ENCODE measurements around the gene CNTNAP1. TPM values are rescaled to one million over a fixed set of nuclear protein-coding genes. Genes with fewer than 3 reads are reported as not detected.

The CNTNAP1 gene
- total and polyA plus RNA-seq, 9 of the 15 experiments (the other 6 are each of a cell fraction or from before 2014, with no cell fraction given), result 0.10 to 1.8 (median 0.62) TPM

- no TSS peak for BruUV-seq (replicated peaks)
- no peak for TF ChIP-seq PML (IDR thresholded peaks at IDR 0.05; ENCODE audit: low read length)
- TF ChIP-seq PCBP1 (IDR thresholded peaks at IDR 0.05; ENCODE audit: low read depth, low read length, poor library complexity, severe bottlenecking), result no peak
- CTCF ChIA-PET (ENCODE audit: low intra/inter-chr PET ratio), result no interaction called here
Observed at GRCh38 chr17:42700586-42701289, 18.4 kb downstream of the CNTNAP1 start.

DNA sequence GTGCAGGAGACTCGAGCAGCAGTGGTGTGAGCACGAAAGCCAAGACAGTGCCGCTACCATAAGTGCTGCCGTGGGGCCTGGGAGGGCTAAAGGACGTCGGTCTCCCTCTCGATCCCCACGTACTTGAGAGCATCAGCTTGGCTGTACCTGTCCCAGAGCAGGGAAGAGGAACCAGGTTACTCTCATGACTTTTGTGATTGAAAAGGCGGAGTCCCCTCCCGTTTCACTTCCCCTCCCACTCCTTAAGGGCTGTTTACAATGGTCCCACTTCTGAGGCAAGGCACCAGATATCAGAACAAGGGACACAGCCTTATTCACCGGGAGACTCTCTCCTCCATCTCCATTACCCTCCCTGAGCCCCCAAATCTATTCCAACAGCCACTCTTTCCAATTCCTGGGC lies 20.1 kb downstream of the CNTNAP1 start:
- Histone ChIP-seq H3K36me3 (ENCODE audit: control insufficient read depth, insufficient read depth, low read length) (peaks cover 58% of the 10 kb centered on the region), H3K9me1 (ENCODE audit: control insufficient read depth, insufficient read depth, low read length) (no peaks in the 10 kb centered on the region), H3K9ac (ENCODE audit: insufficient read depth in 1 of 2, low read depth in 2 of 2, low read length in 2 of 2) (peak overlapping the region in 1 of 2 experiments; percentile 32; a peak in 1 of 4 replicates), H3K27ac (ENCODE audit: extremely low read depth, low read depth, low read length) (no peak overlapping the region), H3K4me1 (replicated peaks in 1 of 2; ENCODE audit: control insufficient read depth in 2 of 2, insufficient read depth in 2 of 2, low read length in 2 of 2) (peaks cover 28% of the 10 kb centered on the region in 2 experiments), H3K27me3 (ENCODE audit: control insufficient read depth in 2 of 2, insufficient read depth in 2 of 2, low read length in 2 of 2) (no peaks in the 10 kb centered on the region), H3K4me3 (no peak overlapping the region), H2AFZ (ENCODE audit: low read depth, low read length) (no peak overlapping the region), H3K4me2 (ENCODE audit: insufficient read depth, low read length) (no peak overlapping the region), H3K79me2 (ENCODE audit: control insufficient read depth, insufficient read depth, low read length) (no peaks in the 10 kb centered on the region), H4K20me1 (replicated peaks; ENCODE audit: control insufficient read depth, insufficient read depth, low read length) (no peaks in the 10 kb centered on the region), H3K9me3 (replicated peaks; ENCODE audit: control insufficient read depth, insufficient read depth, low read depth, low read length) (no peaks in the 10 kb centered on the region)
- ChIA-PET POLR2A (no interaction called here), CTCF (ENCODE audit: low intra/inter-chr PET ratio) (no interaction called here)
- 86% methylated on average over 6 of the region's 11 CpGs for WGBS (ENCODE audit: insufficient coverage, low coverage, missing lambda C conversion rate)
- in situ Hi-C loops (cut with MboI) (no loop called here), intact Hi-C loops (cut with micrococcal nuclease) (no loop called here)
- FAIRE-seq (no peak), DNase-seq (ENCODE audit: extremely low read depth in 1 of 4, low spot score in 3 of 4) (no peak), ATAC-seq (no peak)
- BruUV-seq (replicated peaks), result no TSS peak
- no peak for TF ChIP-seq MGA (IDR thresholded peaks at IDR 0.05)

More at GRCh38 chr17:42700586-42701289, 18.4 kb downstream of the CNTNAP1 start:
- intact Hi-C loops (cut with micrococcal nuclease) (no loop called here), in situ Hi-C loops (cut with MboI) (no loop called here)
- Histone ChIP-seq H3K4me2 (ENCODE audit: insufficient read depth, low read length) (no peak overlapping the region), H3K4me3 (no peak overlapping the region), H3K79me2 (ENCODE audit: control insufficient read depth, insufficient read depth, low read length) (no peaks in the 10 kb centered on the region), H3K27ac (ENCODE audit: extremely low read depth, low read depth, low read length) (no peak overlapping the region), H3K36me3 (ENCODE audit: control insufficient read depth, insufficient read depth, low read length) (peaks cover 43% of the 10 kb centered on the region), H3K9me3 (replicated peaks; ENCODE audit: control insufficient read depth, insufficient read depth, low read depth, low read length) (no peaks in the 10 kb centered on the region), H3K27me3 (ENCODE audit: control insufficient read depth in 2 of 2, insufficient read depth in 2 of 2, low read length in 2 of 2) (no peaks in the 10 kb centered on the region), H4K20me1 (replicated peaks; ENCODE audit: control insufficient read depth, insufficient read depth, low read length) (no peaks in the 10 kb centered on the region), H3K9ac (ENCODE audit: insufficient read depth in 1 of 2, low read depth in 2 of 2, low read length in 2 of 2) (peak overlapping the region in 1 of 2 experiments; percentile 14; a peak in 1 of 4 replicates), H3K4me1 (replicated peaks in 1 of 2; ENCODE audit: control insufficient read depth in 2 of 2, insufficient read depth in 2 of 2, low read length in 2 of 2) (peaks cover 28 to 30% of the 10 kb centered on the region in 2 experiments), H3K9me1 (ENCODE audit: control insufficient read depth, insufficient read depth, low read length) (no peaks in the 10 kb centered on the region), H2AFZ (ENCODE audit: low read depth, low read length) (no peak overlapping the region)
- FAIRE-seq (no peak), ATAC-seq (no peak), DNase-seq (ENCODE audit: extremely low read depth in 1 of 4, low spot score in 3 of 4) (no peak)
- POLR2A ChIA-PET, result interaction anchor here (0.6 to 2.5 kb wide), 4 partner anchors 10 to 298 kb away, joined by 3 to 11 read pairs (median 4); no protein-coding TSS in a partner anchor
- 72% methylated on average over 9 of the region's 10 CpGs for WGBS (ENCODE audit: insufficient coverage, low coverage, missing lambda C conversion rate)

All from K562 (cell line).